Measurements from ENCODE around the gene EPB41.

GRCh38 chr1:29113413-29114117 lies 199.2 kb downstream of the EPB41 start:
- no peak for TF ChIP-seq RAD21 (IDR thresholded peaks at IDR 0.05)
- TF ChIP-seq SP1 (IDR thresholded peaks at IDR 0.05) = no peak
- TF ChIP-seq, protein P1, sequence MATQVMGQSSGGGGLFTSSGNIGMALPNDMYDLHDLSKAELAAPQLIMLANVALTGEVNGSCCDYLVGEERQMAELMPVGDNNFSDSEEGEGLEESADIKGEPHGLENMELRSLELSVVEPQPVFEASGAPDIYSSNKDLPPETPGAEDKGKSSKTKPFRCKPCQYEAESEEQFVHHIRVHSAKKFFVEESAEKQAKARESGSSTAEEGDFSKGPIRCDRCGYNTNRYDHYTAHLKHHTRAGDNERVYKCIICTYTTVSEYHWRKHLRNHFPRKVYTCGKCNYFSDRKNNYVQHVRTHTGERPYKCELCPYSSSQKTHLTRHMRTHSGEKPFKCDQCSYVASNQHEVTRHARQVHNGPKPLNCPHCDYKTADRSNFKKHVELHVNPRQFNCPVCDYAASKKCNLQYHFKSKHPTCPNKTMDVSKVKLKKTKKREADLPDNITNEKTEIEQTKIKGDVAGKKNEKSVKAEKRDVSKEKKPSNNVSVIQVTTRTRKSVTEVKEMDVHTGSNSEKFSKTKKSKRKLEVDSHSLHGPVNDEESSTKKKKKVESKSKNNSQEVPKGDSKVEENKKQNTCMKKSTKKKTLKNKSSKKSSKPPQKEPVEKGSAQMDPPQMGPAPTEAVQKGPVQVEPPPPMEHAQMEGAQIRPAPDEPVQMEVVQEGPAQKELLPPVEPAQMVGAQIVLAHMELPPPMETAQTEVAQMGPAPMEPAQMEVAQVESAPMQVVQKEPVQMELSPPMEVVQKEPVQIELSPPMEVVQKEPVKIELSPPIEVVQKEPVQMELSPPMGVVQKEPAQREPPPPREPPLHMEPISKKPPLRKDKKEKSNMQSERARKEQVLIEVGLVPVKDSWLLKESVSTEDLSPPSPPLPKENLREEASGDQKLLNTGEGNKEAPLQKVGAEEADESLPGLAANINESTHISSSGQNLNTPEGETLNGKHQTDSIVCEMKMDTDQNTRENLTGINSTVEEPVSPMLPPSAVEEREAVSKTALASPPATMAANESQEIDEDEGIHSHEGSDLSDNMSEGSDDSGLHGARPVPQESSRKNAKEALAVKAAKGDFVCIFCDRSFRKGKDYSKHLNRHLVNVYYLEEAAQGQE (IDR thresholded peaks at IDR 0.05) = no peak
- TF ChIP-seq CTCF (IDR thresholded peaks at IDR 0.05; ENCODE audit: low read depth, low read length, missing input control) = no peak
- TF ChIP-seq, protein P2, sequence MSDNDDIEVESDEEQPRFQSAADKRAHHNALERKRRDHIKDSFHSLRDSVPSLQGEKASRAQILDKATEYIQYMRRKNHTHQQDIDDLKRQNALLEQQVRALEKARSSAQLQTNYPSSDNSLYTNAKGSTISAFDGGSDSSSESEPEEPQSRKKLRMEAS (IDR thresholded peaks at IDR 0.05) = no peak
- TF ChIP-seq RXRA (IDR thresholded peaks at IDR 0.05) = no peak
- no peak for TF ChIP-seq TAF1 (conservative IDR thresholded peaks at IDR 0.05)
- TF ChIP-seq, protein P3, sequence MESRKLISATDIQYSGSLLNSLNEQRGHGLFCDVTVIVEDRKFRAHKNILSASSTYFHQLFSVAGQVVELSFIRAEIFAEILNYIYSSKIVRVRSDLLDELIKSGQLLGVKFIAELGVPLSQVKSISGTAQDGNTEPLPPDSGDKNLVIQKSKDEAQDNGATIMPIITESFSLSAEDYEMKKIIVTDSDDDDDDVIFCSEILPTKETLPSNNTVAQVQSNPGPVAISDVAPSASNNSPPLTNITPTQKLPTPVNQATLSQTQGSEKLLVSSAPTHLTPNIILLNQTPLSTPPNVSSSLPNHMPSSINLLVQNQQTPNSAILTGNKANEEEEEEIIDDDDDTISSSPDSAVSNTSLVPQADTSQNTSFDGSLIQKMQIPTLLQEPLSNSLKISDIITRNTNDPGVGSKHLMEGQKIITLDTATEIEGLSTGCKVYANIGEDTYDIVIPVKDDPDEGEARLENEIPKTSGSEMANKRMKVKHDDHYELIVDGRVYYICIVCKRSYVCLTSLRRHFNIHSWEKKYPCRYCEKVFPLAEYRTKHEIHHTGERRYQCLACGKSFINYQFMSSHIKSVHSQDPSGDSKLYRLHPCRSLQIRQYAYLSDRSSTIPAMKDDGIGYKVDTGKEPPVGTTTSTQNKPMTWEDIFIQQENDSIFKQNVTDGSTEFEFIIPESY (IDR thresholded peaks at IDR 0.05) = no peak
- no peak for TF ChIP-seq HNF4G (IDR thresholded peaks at IDR 0.05)
- no peak for TF ChIP-seq GABPA (IDR thresholded peaks at IDR 0.05 in 1 of 2, conservative IDR thresholded peaks at IDR 0.05 in 1 of 2)
- TF ChIP-seq YY1 (IDR thresholded peaks at IDR 0.05) = no peak
- no peak for TF ChIP-seq ATF3 (IDR thresholded peaks at IDR 0.05)
- TF ChIP-seq FOXA1 (IDR thresholded peaks at IDR 0.05) = no peak
- no peak for TF ChIP-seq FOXA2 (IDR thresholded peaks at IDR 0.05)

Measured in liver (tissue), 3 donors.